Hepatocyte (in vitro differentiated cells): ENCODE results near the gene HOPX. TPM values are rescaled to one million over a fixed set of nuclear protein-coding genes. Genes with fewer than 3 reads are reported as not detected.
"Not testable (repeated sequence)": the region's sequence is repeated elsewhere in the genome, so short reads cannot be mapped to it uniquely, and the experiment has no call there.

Experiments
- DNase-seq: peaks from one replicate; pipeline ENCODE4 v3.0.0-alpha.2; 2016; ENCODE audit warnings: low spot score
- H2AFZ ChIP-seq: fragments of 200-600 bp; sonication (generic); 2 replicates; pipeline ENCODE4 v1.6.0; 2016; ENCODE audit warnings: antibody characterized with exemption, mild to moderate bottlenecking
- H3K27ac ChIP-seq: fragments of 200-600 bp; sonication (generic); 2 replicates; pipeline ENCODE4 v1.5.1; 2016; ENCODE audit warnings: mild to moderate bottlenecking
- H3K27me3 ChIP-seq: fragments of 200-600 bp; sonication (generic); 2 replicates; pipeline ENCODE4 v1.6.1; 2016
- H3K36me3 ChIP-seq: fragments of 200-600 bp; sonication (generic); replicated peaks from 2 replicates; pipeline ENCODE4 v1.5.1; 2016; ENCODE audit warnings: low read depth; ENCODE audit not compliant: insufficient read depth
- H3K4me1 ChIP-seq: fragments of 200-600 bp; sonication (generic); 2 replicates; pipeline ENCODE4 v1.5.1; 2016; ENCODE audit warnings: mild to moderate bottlenecking, moderate library complexity; ENCODE audit not compliant: insufficient read depth
- H3K4me2 ChIP-seq: fragments of 200-600 bp; sonication (generic); 2 replicates; pipeline ENCODE4 v1.6.0; 2016
- H3K4me3 ChIP-seq: fragments of 200-600 bp; sonication (generic); 2 replicates; pipeline ENCODE4 v1.5.1; 2016; ENCODE audit warnings: mild to moderate bottlenecking
- H3K79me2 ChIP-seq: fragments of 200-600 bp; sonication (generic); 2 replicates; pipeline ENCODE4 v1.6.0; 2017; ENCODE audit warnings: mild to moderate bottlenecking
- H3K9me2 ChIP-seq: fragments of 200-600 bp; sonication (generic); replicated peaks from 2 replicates; pipeline ENCODE4 v1.6.0; 2017; ENCODE audit warnings: mild to moderate bottlenecking; ENCODE audit not compliant: insufficient read depth
- H3K9me3 ChIP-seq: fragments of 200-600 bp; sonication (generic); 2 replicates; pipeline ENCODE4 v1.5.1; 2016; ENCODE audit warnings: low read depth, mild to moderate bottlenecking
- H4K20me1 ChIP-seq: fragments of 200-600 bp; sonication (generic); 2 replicates; pipeline ENCODE4 v1.6.0; 2016; ENCODE audit warnings: mild to moderate bottlenecking; ENCODE audit not compliant: insufficient read depth, poor library complexity, severe bottlenecking
- CTCF ChIP-seq: fragments of 200-600 bp; sonication (generic); IDR thresholded peaks from 2 replicates; pipeline ENCODE4 v1.5.1; 2016; ENCODE audit warnings: antibody characterized with exemption, mild to moderate bottlenecking; ENCODE audit not compliant: poor library complexity
- EZH2 ChIP-seq: fragments of 200-600 bp; sonication (generic); IDR thresholded peaks from 2 replicates; pipeline ENCODE4 v1.6.1; 2016; ENCODE audit warnings: antibody characterized with exemption, mild to moderate bottlenecking, borderline replicate concordance
- EZH2phosphoT487 ChIP-seq: fragments of 200-600 bp; sonication (generic); IDR thresholded peaks from one replicate; pipeline ENCODE4 v1.6.1; 2018; ENCODE audit warnings: antibody characterized with exemption, mild to moderate bottlenecking, low read depth, moderate library complexity; ENCODE audit not compliant: unreplicated experiment, severe bottlenecking
- WGBS: methylation state at CpG from one replicate; pipeline ENCODE4 v1.1.6; 2016; ENCODE audit warnings: low lambda C conversion rate; ENCODE audit errors: missing lambda C conversion rate; 5-methylcytosine and 5-hydroxymethylcytosine counted together
- polyA plus RNA-seq: library from polyadenylated mRNA; unstranded; fragments of >200 nt; fragmentation: Nextera tagmentation; extraction: Ambion mirVana; gene quantifications from 2 replicates; pipeline ENCODE4 v1.2.1, GENCODE V29; 2016
- total RNA-seq: library from RNA; depleted of rRNA; stranded (reverse); fragments of >200 nt; gene quantifications from 2 replicates; pipeline ENCODE4 v1.2.3, GENCODE V29; 2014

Gene HOPX
- total and polyA plus RNA-seq, 2 experiments from 2014 or later: 11.7 to 17.7 TPM

GRCh38 chr4:56613101-56613862 lies 67.8 kb downstream of the HOPX start:
- Histone ChIP-seq H2AFZ (no peak overlapping the region), H4K20me1 (no peaks in the 10 kb centered on the region), H3K27ac (no peak overlapping the region), H3K36me3 (no peaks in the 10 kb centered on the region), H3K4me1 (no peaks in the 10 kb centered on the region), H3K9me2 (no peaks in the 10 kb centered on the region), H3K4me3 (no peak overlapping the region), H3K79me2 (no peaks in the 10 kb centered on the region), H3K4me2 (no peak overlapping the region), H3K27me3 (no peaks in the 10 kb centered on the region), H3K9me3 (no peaks in the 10 kb centered on the region)
- 66% methylated on average over 5 of the region's 5 CpGs for WGBS
- DNase-seq: peak; percentile 13
- TF ChIP-seq EZH2phosphoT487: no peak
- no peak for TF ChIP-seq EZH2
- TF ChIP-seq CTCF: no peak

GRCh38 chr4:56612282-56612681 lies 68.8 kb downstream of the HOPX start:
- no peak for DNase-seq
- WGBS: 91% methylated on average over 11 of the region's 11 CpGs

GRCh38 chr4:56611501-56611900 lies 69.6 kb downstream of the HOPX start:
- no peaks in the 10 kb centered on the region for H3K36me3 ChIP-seq
- TF ChIP-seq CTCF (no peak), EZH2 (no peak), EZH2phosphoT487 (no peak)
- H4K20me1 ChIP-seq: no peaks in the 10 kb centered on the region
- DNase-seq: no peak
- H3K9me2 ChIP-seq: no peaks in the 10 kb centered on the region
- H3K27ac ChIP-seq: no peak overlapping the region
- H2AFZ ChIP-seq: no peak overlapping the region
- no peaks in the 10 kb centered on the region for H3K4me1 ChIP-seq
- no peaks in the 10 kb centered on the region for H3K79me2 ChIP-seq
- H3K4me2 ChIP-seq: no peak overlapping the region
- WGBS: 79% methylated on average over 2 of the region's 2 CpGs
- H3K27me3 ChIP-seq: peaks cover 3% of the 10 kb centered on the region
- H3K4me3 ChIP-seq: no peak overlapping the region
- no peaks in the 10 kb centered on the region for H3K9me3 ChIP-seq

More at GRCh38 chr4:56612282-56612681, 68.8 kb downstream of the HOPX start:
- Histone ChIP-seq H3K36me3 (no peaks in the 10 kb centered on the region), H3K4me1 (no peaks in the 10 kb centered on the region), H3K27ac (no peak overlapping the region), H3K27me3 (no peaks in the 10 kb centered on the region), H3K4me3 (no peak overlapping the region), H3K9me2 (no peaks in the 10 kb centered on the region), H3K79me2 (no peaks in the 10 kb centered on the region), H3K9me3 (no peaks in the 10 kb centered on the region), H3K4me2 (no peak overlapping the region), H4K20me1 (no peaks in the 10 kb centered on the region), H2AFZ (no peak overlapping the region)
- no peak for TF ChIP-seq EZH2phosphoT487

- not testable (repeated sequence) for H3K4me3 ChIP-seq
Observed at GRCh38 chr4:56610170-56610569, 70.9 kb downstream of the HOPX start.

More at GRCh38 chr4:56610170-56610569, 70.9 kb downstream of the HOPX start:
- not testable (repeated sequence) for H3K9me2 ChIP-seq, H3K36me3 ChIP-seq, H3K79me2 ChIP-seq, H3K4me1 ChIP-seq, H3K9me3 ChIP-seq, H3K4me2 ChIP-seq, H3K27me3 ChIP-seq, H2AFZ ChIP-seq, H4K20me1 ChIP-seq, DNase-seq, H3K27ac ChIP-seq
